Measurements from ENCODE around the gene CLOCK. TPM values are rescaled to one million over a fixed set of nuclear protein-coding genes. Genes with fewer than 3 reads are reported as not detected.
"Not testable (repeated sequence)": the region's sequence is repeated elsewhere in the genome, so short reads cannot be mapped to it uniquely, and the experiment has no call there.

The CLOCK gene
- total RNA-seq, 1 donor from 2014 or later, result 20.4 TPM

- H3K9me3 Mint-ChIP-seq (ENCODE audit: unreplicated experiment), result no peaks in the 10 kb centered on the region
- no peaks in the 10 kb centered on the region for H3K36me3 Mint-ChIP-seq (ENCODE audit: unreplicated experiment)
- H3K27me3 Mint-ChIP-seq (ENCODE audit: unreplicated experiment), result peaks cover 38% of the 10 kb centered on the region
- TF ChIP-seq, protein P1, sequence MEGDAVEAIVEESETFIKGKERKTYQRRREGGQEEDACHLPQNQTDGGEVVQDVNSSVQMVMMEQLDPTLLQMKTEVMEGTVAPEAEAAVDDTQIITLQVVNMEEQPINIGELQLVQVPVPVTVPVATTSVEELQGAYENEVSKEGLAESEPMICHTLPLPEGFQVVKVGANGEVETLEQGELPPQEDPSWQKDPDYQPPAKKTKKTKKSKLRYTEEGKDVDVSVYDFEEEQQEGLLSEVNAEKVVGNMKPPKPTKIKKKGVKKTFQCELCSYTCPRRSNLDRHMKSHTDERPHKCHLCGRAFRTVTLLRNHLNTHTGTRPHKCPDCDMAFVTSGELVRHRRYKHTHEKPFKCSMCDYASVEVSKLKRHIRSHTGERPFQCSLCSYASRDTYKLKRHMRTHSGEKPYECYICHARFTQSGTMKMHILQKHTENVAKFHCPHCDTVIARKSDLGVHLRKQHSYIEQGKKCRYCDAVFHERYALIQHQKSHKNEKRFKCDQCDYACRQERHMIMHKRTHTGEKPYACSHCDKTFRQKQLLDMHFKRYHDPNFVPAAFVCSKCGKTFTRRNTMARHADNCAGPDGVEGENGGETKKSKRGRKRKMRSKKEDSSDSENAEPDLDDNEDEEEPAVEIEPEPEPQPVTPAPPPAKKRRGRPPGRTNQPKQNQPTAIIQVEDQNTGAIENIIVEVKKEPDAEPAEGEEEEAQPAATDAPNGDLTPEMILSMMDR (IDR thresholded peaks at IDR 0.05), result no peak
- H3K4me3 Mint-ChIP-seq (ENCODE audit: unreplicated experiment), result no peak overlapping the region
- no peak overlapping the region for H3K27ac Mint-ChIP-seq (ENCODE audit: unreplicated experiment)
- H3K4me1 Mint-ChIP-seq (ENCODE audit: unreplicated experiment), result no peaks in the 10 kb centered on the region
- DNase-seq (ENCODE audit: extremely low spot score, unreplicated experiment), result no peak
Measured at GRCh38 chr4:55560096-55560495, 13.4 kb upstream of the CLOCK start.

DNA sequence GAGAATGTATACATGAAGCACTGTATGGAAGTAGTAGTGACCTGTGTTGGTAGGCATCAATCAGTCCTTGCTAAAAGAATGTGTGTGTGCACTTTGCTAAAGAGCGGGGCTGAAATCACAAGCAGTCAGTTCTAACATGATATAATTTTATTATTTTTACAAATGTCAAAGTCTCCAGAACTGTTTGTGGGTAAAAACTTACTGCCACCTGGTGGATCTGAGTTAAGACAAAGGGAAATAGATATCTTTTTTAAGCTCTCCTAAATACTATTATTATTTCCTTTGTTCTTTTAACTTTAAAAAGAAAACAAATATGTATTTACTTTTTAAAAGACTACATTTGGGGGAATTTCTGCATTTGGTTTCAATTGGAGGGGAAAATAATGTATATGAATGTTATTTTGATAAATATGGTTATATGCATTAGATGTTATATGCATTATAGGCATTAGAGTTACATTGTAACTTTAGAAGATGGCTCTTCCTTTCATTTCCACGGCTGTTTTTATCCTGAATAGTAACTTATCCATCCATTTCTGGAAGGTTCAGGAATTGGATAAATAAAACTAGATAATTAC lies 7.8 kb upstream of the CLOCK start:
- H3K27me3 Mint-ChIP-seq (ENCODE audit: unreplicated experiment), result peaks cover 10% of the 10 kb centered on the region
- H3K27ac Mint-ChIP-seq (ENCODE audit: unreplicated experiment), result no peak overlapping the region
- no peak for DNase-seq (ENCODE audit: extremely low spot score, unreplicated experiment)
- TF ChIP-seq, protein P1 (IDR thresholded peaks at IDR 0.05), result peak; percentile 65
- no peaks in the 10 kb centered on the region for H3K4me1 Mint-ChIP-seq (ENCODE audit: unreplicated experiment)
- H3K4me3 Mint-ChIP-seq (ENCODE audit: unreplicated experiment), result no peak overlapping the region
- H3K36me3 Mint-ChIP-seq (ENCODE audit: unreplicated experiment), result no peaks in the 10 kb centered on the region
- H3K9me3 Mint-ChIP-seq (ENCODE audit: unreplicated experiment), result no peaks in the 10 kb centered on the region

GRCh38 chr4:55553441-55554201 lies 6.9 kb upstream of the CLOCK start:
- no peaks in the 10 kb centered on the region for H3K9me3 Mint-ChIP-seq (ENCODE audit: unreplicated experiment)
- peaks cover 4% of the 10 kb centered on the region for H3K27me3 Mint-ChIP-seq (ENCODE audit: unreplicated experiment)
- no peak overlapping the region for H3K27ac Mint-ChIP-seq (ENCODE audit: unreplicated experiment)
- DNase-seq (ENCODE audit: extremely low spot score, unreplicated experiment), result no peak
- H3K4me1 Mint-ChIP-seq (ENCODE audit: unreplicated experiment), result no peaks in the 10 kb centered on the region
- H3K4me3 Mint-ChIP-seq (ENCODE audit: unreplicated experiment), result no peak overlapping the region
- TF ChIP-seq, protein P1 (IDR thresholded peaks at IDR 0.05), result no peak
- H3K36me3 Mint-ChIP-seq (ENCODE audit: unreplicated experiment), result no peaks in the 10 kb centered on the region

GRCh38 chr4:55551964-55552363 lies 5.3 kb upstream of the CLOCK start:
- H3K4me3 Mint-ChIP-seq (ENCODE audit: unreplicated experiment); DNase-seq (ENCODE audit: extremely low spot score, unreplicated experiment); H3K9me3 Mint-ChIP-seq (ENCODE audit: unreplicated experiment); H3K4me1 Mint-ChIP-seq (ENCODE audit: unreplicated experiment); H3K27me3 Mint-ChIP-seq (ENCODE audit: unreplicated experiment); H3K36me3 Mint-ChIP-seq (ENCODE audit: unreplicated experiment); H3K27ac Mint-ChIP-seq (ENCODE audit: unreplicated experiment): not testable (repeated sequence)

DNA sequence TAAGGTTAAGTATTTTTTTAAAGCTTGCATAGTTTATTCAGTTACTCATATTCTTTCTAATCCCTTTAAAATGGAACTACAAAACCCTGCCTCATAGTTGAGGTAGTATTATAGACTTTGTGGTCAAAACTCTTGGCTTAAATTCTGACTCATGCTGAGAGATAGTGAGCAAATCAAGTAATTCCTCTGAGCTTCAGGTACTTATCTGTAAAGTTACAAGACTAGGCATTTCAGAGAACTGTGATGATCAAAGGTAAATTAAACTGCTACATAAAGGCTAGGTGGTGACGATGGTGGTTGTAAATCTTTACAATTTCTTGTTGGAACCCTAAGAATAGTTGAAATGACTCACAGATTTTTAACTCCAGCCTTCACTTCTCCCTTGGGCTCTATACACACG lies 3.2 kb upstream of the CLOCK start:
- Mint-ChIP-seq H3K4me3 (ENCODE audit: unreplicated experiment) (no peak overlapping the region), H3K27me3 (ENCODE audit: unreplicated experiment) (no peaks in the 10 kb centered on the region), H3K36me3 (ENCODE audit: unreplicated experiment) (no peaks in the 10 kb centered on the region), H3K27ac (ENCODE audit: unreplicated experiment) (no peak overlapping the region), H3K4me1 (ENCODE audit: unreplicated experiment) (peaks cover 13% of the 10 kb centered on the region), H3K9me3 (ENCODE audit: unreplicated experiment) (no peaks in the 10 kb centered on the region)
- no peak for DNase-seq (ENCODE audit: extremely low spot score, unreplicated experiment)
- TF ChIP-seq, protein P1 (IDR thresholded peaks at IDR 0.05), result no peak
